GM12864 (cell line): ENCODE results near the gene INHA.

Source experiments
- DNase-seq: peaks from one replicate; pipeline ENCODE4 v3.0.0-alpha.2; 2011; ENCODE audit warnings: low read depth
- H3K4me3 ChIP-seq: 2 replicates; pipeline ENCODE4 v1.5.1; 2011; ENCODE audit warnings: mild to moderate bottlenecking, low read depth, low read length, control low read depth
- CTCF ChIP-seq: IDR thresholded peaks from 2 replicates; pipeline ENCODE4 v1.5.1; 2011; ENCODE audit warnings: low read depth, mild to moderate bottlenecking, moderate library complexity, low read length, control low read depth, inconsistent platforms; ENCODE audit errors: missing control alignments

The INHA gene

GRCh38 chr2:219607931-219608330 lies 35.8 kb downstream of the INHA start:
- H3K4me3 ChIP-seq = no peak overlapping the region
- no peak for DNase-seq
- no peak for TF ChIP-seq CTCF

- TF ChIP-seq CTCF = no peak
- H3K4me3 ChIP-seq = no peak overlapping the region
- DNase-seq = no peak
Observed at GRCh38 chr2:219608399-219608964, 36.4 kb downstream of the INHA start.

GRCh38 chr2:219609149-219609750 lies 37.1 kb downstream of the INHA start:
- DNase-seq = no peak
- no peak for TF ChIP-seq CTCF
- no peak overlapping the region for H3K4me3 ChIP-seq

- TF ChIP-seq CTCF = no peak
- H3K4me3 ChIP-seq = no peak overlapping the region
- DNase-seq = no peak
Observed at GRCh38 chr2:219611306-219611705, 39.2 kb downstream of the INHA start.

GRCh38 chr2:219611866-219612576 lies 39.9 kb downstream of the INHA start:
- TF ChIP-seq CTCF = no peak
- no peak overlapping the region for H3K4me3 ChIP-seq
- no peak for DNase-seq

GRCh38 chr2:219612577-219613286 lies 40.6 kb downstream of the INHA start:
- TF ChIP-seq CTCF = no peak
- DNase-seq = no peak
- no peak overlapping the region for H3K4me3 ChIP-seq
